Astrocyte (in vitro differentiated cells and primary cell): ENCODE measurements around the gene CPNE1. TPM values are rescaled to one million over a fixed set of nuclear protein-coding genes. Genes with fewer than 3 reads are reported as not detected.

Experiments
- DNase-seq: peaks from one replicate; pipeline ENCODE4 v3.0.0-alpha.2; 2010; ENCODE audit warnings: low read depth
- FAIRE-seq: peaks from 2 replicates; lab custom pipeline; 2011; peaks lifted over from hg19 to GRCh38; lab: Jason Lieb, UNC
- H2AFZ ChIP-seq: 2 replicates; pipeline ENCODE4 v1.6.0; 2012; ENCODE audit warnings: low read depth, low read length, inconsistent platforms
- H3K27ac ChIP-seq: 2 replicates; pipeline ENCODE4 v1.5.1; 2011; ENCODE audit warnings: low read depth, low read length, inconsistent platforms
- H3K27me3 ChIP-seq: 2 replicates; pipeline ENCODE4 v1.6.0; 2011; ENCODE audit warnings: low read length, inconsistent platforms; ENCODE audit not compliant: insufficient read depth
- H3K36me3 ChIP-seq: 2 replicates; pipeline ENCODE4 v1.5.1; 2011; ENCODE audit warnings: low read length, inconsistent platforms; ENCODE audit not compliant: insufficient read depth
- H3K4me1 ChIP-seq: 2 replicates; pipeline ENCODE4 v1.5.1; 2011; ENCODE audit warnings: low read length, inconsistent platforms; ENCODE audit not compliant: insufficient read depth
- H3K4me2 ChIP-seq: 2 replicates; pipeline ENCODE4 v1.6.0; 2012; ENCODE audit warnings: low read length, inconsistent platforms
- H3K4me3 ChIP-seq: 2 replicates; pipeline ENCODE4 v1.5.1; 2011; ENCODE audit warnings: low read depth, mild to moderate bottlenecking, low read length, inconsistent platforms; ENCODE audit not compliant: insufficient read depth
- H3K79me2 ChIP-seq: 2 replicates; pipeline ENCODE4 v1.6.0; 2012; ENCODE audit warnings: mild to moderate bottlenecking, low read length, inconsistent platforms; ENCODE audit not compliant: insufficient read depth
- H3K9ac ChIP-seq: 2 replicates; pipeline ENCODE4 v1.6.0; 2012; ENCODE audit warnings: mild to moderate bottlenecking, low read length, inconsistent platforms
- H3K9me3 ChIP-seq: 2 replicates; pipeline ENCODE4 v1.5.1; 2012; ENCODE audit warnings: low read depth, mild to moderate bottlenecking, low read length, inconsistent platforms; ENCODE audit not compliant: insufficient read depth
- H4K20me1 ChIP-seq: 2 replicates; pipeline ENCODE4 v1.6.0; 2012; ENCODE audit warnings: low read length, inconsistent platforms; ENCODE audit not compliant: insufficient read depth
- H3K27ac Mint-ChIP-seq: one replicate; pipeline ENCODE4 v1.8.0; 2021; ENCODE audit warnings: mild to moderate bottlenecking, mixed read lengths; ENCODE audit not compliant: unreplicated experiment
- H3K27me3 Mint-ChIP-seq: one replicate; pipeline ENCODE4 v1.8.0; 2021; ENCODE audit warnings: low read depth, mixed read lengths; ENCODE audit not compliant: unreplicated experiment
- H3K36me3 Mint-ChIP-seq: one replicate; pipeline ENCODE4 v1.8.0; 2021; ENCODE audit warnings: low read depth, mixed read lengths; ENCODE audit not compliant: unreplicated experiment
- H3K4me1 Mint-ChIP-seq: one replicate; pipeline ENCODE4 v1.8.0; 2021; ENCODE audit warnings: low read depth, mixed read lengths; ENCODE audit not compliant: unreplicated experiment
- H3K4me3 Mint-ChIP-seq: one replicate; pipeline ENCODE4 v1.8.0; 2021; ENCODE audit warnings: mild to moderate bottlenecking, moderate library complexity, mixed read lengths; ENCODE audit not compliant: unreplicated experiment
- H3K9me3 Mint-ChIP-seq: one replicate; pipeline ENCODE4 v1.8.0; 2021; ENCODE audit warnings: mild to moderate bottlenecking, mixed read lengths; ENCODE audit not compliant: unreplicated experiment
- EZH2 ChIP-seq: IDR thresholded peaks from 2 replicates; pipeline ENCODE4 v1.6.1; 2012; ENCODE audit warnings: mild to moderate bottlenecking, low read length, inconsistent platforms; ENCODE audit not compliant: insufficient read depth
- total RNA-seq: library from RNA; stranded (reverse); gene quantifications from 2 replicates; pipeline ENCODE4 v1.2.1, GENCODE V29; 2021
- TF ChIP-seq, protein P1 (sequence below): IDR thresholded peaks from 2 replicates; pipeline ENCODE4 v1.5.1; 2011; ENCODE audit warnings: low read depth, mild to moderate bottlenecking, inconsistent platforms, low read length, moderate library complexity; ENCODE audit not compliant: insufficient read depth

Gene CPNE1
- total RNA-seq, 1 donor from 2014 or later = 194 TPM

DNA sequence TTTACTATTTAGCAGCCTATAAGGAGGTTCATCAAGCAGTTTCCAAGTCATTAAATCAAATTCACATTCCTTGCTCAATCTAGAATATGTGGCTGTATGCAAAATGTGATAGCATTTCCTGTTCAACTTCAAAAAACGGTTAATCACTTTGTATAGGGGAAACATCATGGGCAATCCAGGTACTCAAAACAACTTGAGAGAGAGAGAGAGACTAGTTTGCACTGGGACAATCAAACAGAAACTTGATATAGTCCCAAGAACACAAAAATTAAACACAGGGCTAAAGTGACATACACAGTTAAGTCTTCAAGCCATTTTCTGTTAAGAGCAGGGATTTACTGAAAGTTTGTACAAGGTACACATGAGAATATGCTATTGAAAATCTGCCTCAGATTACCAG lies 7.4 kb downstream of the CPNE1 start:
- H3K36me3 Mint-ChIP-seq = peaks cover 1% of the 10 kb centered on the region
- Histone ChIP-seq H3K4me2 (no peak overlapping the region), H3K4me3 (no peak overlapping the region), H3K9ac (no peak overlapping the region), H3K27ac (no peak overlapping the region), H2AFZ (no peak overlapping the region), H3K9me3 (no peaks in the 10 kb centered on the region), H3K27me3 (no peaks in the 10 kb centered on the region), H3K36me3 (peaks cover 19% of the 10 kb centered on the region), H3K79me2 (peaks cover 100% of the 10 kb centered on the region), H3K4me1 (peaks cover 14% of the 10 kb centered on the region), H4K20me1 (peaks cover 98% of the 10 kb centered on the region)
- no peaks in the 10 kb centered on the region for H3K9me3 Mint-ChIP-seq
- TF ChIP-seq, protein P1, sequence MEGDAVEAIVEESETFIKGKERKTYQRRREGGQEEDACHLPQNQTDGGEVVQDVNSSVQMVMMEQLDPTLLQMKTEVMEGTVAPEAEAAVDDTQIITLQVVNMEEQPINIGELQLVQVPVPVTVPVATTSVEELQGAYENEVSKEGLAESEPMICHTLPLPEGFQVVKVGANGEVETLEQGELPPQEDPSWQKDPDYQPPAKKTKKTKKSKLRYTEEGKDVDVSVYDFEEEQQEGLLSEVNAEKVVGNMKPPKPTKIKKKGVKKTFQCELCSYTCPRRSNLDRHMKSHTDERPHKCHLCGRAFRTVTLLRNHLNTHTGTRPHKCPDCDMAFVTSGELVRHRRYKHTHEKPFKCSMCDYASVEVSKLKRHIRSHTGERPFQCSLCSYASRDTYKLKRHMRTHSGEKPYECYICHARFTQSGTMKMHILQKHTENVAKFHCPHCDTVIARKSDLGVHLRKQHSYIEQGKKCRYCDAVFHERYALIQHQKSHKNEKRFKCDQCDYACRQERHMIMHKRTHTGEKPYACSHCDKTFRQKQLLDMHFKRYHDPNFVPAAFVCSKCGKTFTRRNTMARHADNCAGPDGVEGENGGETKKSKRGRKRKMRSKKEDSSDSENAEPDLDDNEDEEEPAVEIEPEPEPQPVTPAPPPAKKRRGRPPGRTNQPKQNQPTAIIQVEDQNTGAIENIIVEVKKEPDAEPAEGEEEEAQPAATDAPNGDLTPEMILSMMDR = no peak
- peaks cover 31% of the 10 kb centered on the region for H3K4me1 Mint-ChIP-seq
- no peak for DNase-seq
- H3K27ac Mint-ChIP-seq = no peak overlapping the region
- no peak overlapping the region for H3K4me3 Mint-ChIP-seq
- FAIRE-seq = no peak
- no peaks in the 10 kb centered on the region for H3K27me3 Mint-ChIP-seq

DNA sequence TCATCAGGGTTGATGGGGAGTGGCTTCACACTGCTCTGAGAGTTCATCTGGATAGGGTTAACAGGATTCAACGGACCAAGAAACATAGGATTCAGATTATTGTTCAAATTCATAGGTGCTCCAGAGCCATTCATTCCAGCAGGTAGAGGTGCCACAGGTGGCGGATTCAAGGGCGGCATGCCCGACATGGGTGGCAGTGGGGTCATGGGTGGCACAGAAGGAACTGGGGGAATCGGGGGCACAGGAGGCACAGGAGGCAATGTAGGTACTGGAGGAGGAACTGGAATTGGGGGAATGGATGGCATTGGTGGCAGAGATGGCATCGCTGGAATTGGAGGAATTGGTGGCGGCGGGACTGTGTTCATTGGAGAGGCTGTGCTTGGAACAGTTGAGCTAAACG lies 10.3 kb downstream of the CPNE1 start:
- no peak for FAIRE-seq

DNA sequence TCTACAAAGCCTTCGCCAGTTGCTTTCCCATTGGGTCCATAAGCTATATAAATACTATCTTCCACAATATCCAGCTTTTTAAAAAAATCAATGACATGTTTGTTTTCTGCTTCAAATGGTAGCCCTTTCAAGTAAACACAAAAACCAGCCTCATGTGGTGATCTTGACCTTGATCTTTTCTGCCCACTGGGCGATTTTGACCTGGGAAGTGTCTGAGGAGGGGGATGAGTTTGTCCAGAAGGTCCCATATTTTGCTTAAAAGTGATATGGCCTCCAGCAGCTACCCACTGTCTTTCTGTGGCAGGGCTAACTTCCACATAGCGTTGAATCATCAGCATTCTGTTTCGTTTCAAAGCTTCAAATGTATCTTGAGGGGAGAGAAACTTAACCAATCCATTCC lies 10.8 kb downstream of the CPNE1 start:
- Mint-ChIP-seq H3K9me3 (no peaks in the 10 kb centered on the region), H3K4me3 (no peak overlapping the region), H3K4me1 (peaks cover 3% of the 10 kb centered on the region), H3K27me3 (no peaks in the 10 kb centered on the region), H3K27ac (no peak overlapping the region), H3K36me3 (peaks cover 2% of the 10 kb centered on the region)
- Histone ChIP-seq H3K9ac (no peak overlapping the region), H3K4me3 (no peak overlapping the region), H2AFZ (no peak overlapping the region), H3K79me2 (peaks cover 100% of the 10 kb centered on the region), H3K9me3 (no peaks in the 10 kb centered on the region), H3K4me1 (no peaks in the 10 kb centered on the region), H3K36me3 (peaks cover 21% of the 10 kb centered on the region), H4K20me1 (peaks cover 97% of the 10 kb centered on the region), H3K4me2 (no peak overlapping the region), H3K27ac (no peak overlapping the region), H3K27me3 (no peaks in the 10 kb centered on the region)
- no peak for FAIRE-seq
- TF ChIP-seq EZH2 = no peak
- TF ChIP-seq, protein P1 = no peak
- DNase-seq = no peak

More for the DNA sequence above, 10.3 kb downstream of the CPNE1 start:
- no peak overlapping the region for H2AFZ ChIP-seq
- H3K36me3 Mint-ChIP-seq = peaks cover 2% of the 10 kb centered on the region
- H3K27ac ChIP-seq = no peak overlapping the region
- no peaks in the 10 kb centered on the region for H3K4me1 ChIP-seq
- no peaks in the 10 kb centered on the region for H3K27me3 ChIP-seq
- H3K4me3 ChIP-seq = no peak overlapping the region
- no peak overlapping the region for H3K9ac ChIP-seq
- H3K27ac Mint-ChIP-seq = no peak overlapping the region
- no peak for DNase-seq
- H3K4me1 Mint-ChIP-seq = peaks cover 6% of the 10 kb centered on the region
- H3K4me2 ChIP-seq = no peak overlapping the region
- no peaks in the 10 kb centered on the region for H3K9me3 ChIP-seq
- no peak for TF ChIP-seq EZH2
- TF ChIP-seq, protein P1 = no peak
- H3K27me3 Mint-ChIP-seq = no peaks in the 10 kb centered on the region
- H3K9me3 Mint-ChIP-seq = no peaks in the 10 kb centered on the region
- peaks cover 97% of the 10 kb centered on the region for H4K20me1 ChIP-seq
- H3K4me3 Mint-ChIP-seq = no peak overlapping the region
- peaks cover 21% of the 10 kb centered on the region for H3K36me3 ChIP-seq
- H3K79me2 ChIP-seq = peaks cover 100% of the 10 kb centered on the region
